Stomach (tissue), 4 donors: ENCODE measurements around the gene CBLB.

Experiments
- CTCF ChIP-seq, 7 experiments: fragments of 450-650 bp in 4 of 7; fragments of 200-600 bp in 3 of 7; sonication (generic) in 3 of 7; IDR thresholded peaks; one replicate each; pipeline ENCODE4 v1.5.1; 2016 to 2019; ENCODE audit warnings: antibody characterized with exemption in 7 of 7, control low read depth in 2 of 7, mild to moderate bottlenecking in 1 of 7
- POLR2A ChIP-seq, 4 donors: fragments of 450-650 bp; IDR thresholded peaks; one replicate each; pipeline ENCODE4 v1.6.1; 2016; ENCODE audit warnings: antibody characterized with exemption in 4 of 4, control low read depth in 2 of 4, mild to moderate bottlenecking in 1 of 4, moderate library complexity in 1 of 4

- TF ChIP-seq POLR2A (IDR thresholded peaks at IDR 0.05) (no peak), CTCF (IDR thresholded peaks at IDR 0.05) (no peak)
Measured at GRCh38 chr3:105800320-105800719, 68.5 kb downstream of the CBLB start.
